ENCODE results near the gene SUGP2. TPM values are rescaled to one million over a fixed set of nuclear protein-coding genes. Genes with fewer than 3 reads are reported as not detected.

The SUGP2 gene
- total RNA-seq, 1 donor from 2014 or later, result 75.6 TPM

- Histone ChIP-seq H3K4me3 (no peak overlapping the region), H3K27ac (no peak overlapping the region), H3K27me3 (no peaks in the 10 kb centered on the region), H3K4me1 (peaks cover 4% of the 10 kb centered on the region), H3K36me3 (peaks cover 29% of the 10 kb centered on the region), H3K9me3 (no peaks in the 10 kb centered on the region)
- DNase-seq, result no peak
- intact Hi-C loops (cut with DNase I), result no loop called here
- TF ChIP-seq CTCF (IDR thresholded peaks at IDR 0.05), result no peak
- ATAC-seq, result no peak
These were observed 24.0 kb upstream of the SUGP2 start for GRCh38 chr19:19057317-19057716.

GRCh38 chr19:19056636-19057275 lies 23.4 kb upstream of the SUGP2 start:
- Histone ChIP-seq H3K4me1 (peaks cover 4% of the 10 kb centered on the region), H3K4me3 (no peak overlapping the region), H3K9me3 (no peaks in the 10 kb centered on the region), H3K27ac (no peak overlapping the region), H3K27me3 (no peaks in the 10 kb centered on the region), H3K36me3 (peaks cover 34% of the 10 kb centered on the region)
- intact Hi-C loops (cut with DNase I), result no loop called here
- no peak for TF ChIP-seq CTCF (IDR thresholded peaks at IDR 0.05)
- ATAC-seq (no peak), DNase-seq (no peak)

- intact Hi-C loops (cut with DNase I), result no loop called here
- DNase-seq, result no peak
- Histone ChIP-seq H3K27me3 (no peaks in the 10 kb centered on the region), H3K4me1 (peaks cover 4% of the 10 kb centered on the region), H3K4me3 (no peak overlapping the region), H3K9me3 (no peaks in the 10 kb centered on the region), H3K27ac (no peak overlapping the region), H3K36me3 (peaks cover 38% of the 10 kb centered on the region)
- ATAC-seq, result no peak
- no peak for TF ChIP-seq CTCF (IDR thresholded peaks at IDR 0.05)
These were observed 22.4 kb upstream of the SUGP2 start for GRCh38 chr19:19055701-19056100.

- DNase-seq (no peak), ATAC-seq (no peak)
- Histone ChIP-seq H3K27ac (no peak overlapping the region), H3K4me1 (no peaks in the 10 kb centered on the region), H3K27me3 (no peaks in the 10 kb centered on the region), H3K4me3 (no peak overlapping the region), H3K9me3 (no peaks in the 10 kb centered on the region), H3K36me3 (peaks cover 38% of the 10 kb centered on the region)
- intact Hi-C loops (cut with DNase I), result no loop called here
- no peak for TF ChIP-seq CTCF (IDR thresholded peaks at IDR 0.05)
These were observed 21.7 kb upstream of the SUGP2 start for GRCh38 chr19:19054939-19055440.

- TF ChIP-seq CTCF (IDR thresholded peaks at IDR 0.05), result no peak
- Histone ChIP-seq H3K4me1 (no peaks in the 10 kb centered on the region), H3K36me3 (peaks cover 38% of the 10 kb centered on the region), H3K4me3 (no peak overlapping the region), H3K9me3 (no peaks in the 10 kb centered on the region), H3K27ac (no peak overlapping the region), H3K27me3 (no peaks in the 10 kb centered on the region)
- DNase-seq (no peak), ATAC-seq (no peak)
- intact Hi-C loops (cut with DNase I), result no loop called here
These were observed 21.1 kb upstream of the SUGP2 start for GRCh38 chr19:19054315-19054938.
